T-helper 1 cell treated with Interleukin-12 subunit alpha and Interleukin-12 subunit beta and Interleukin-4 antibody, amounts not matched to agents 30 ng/mL and 1 ng/mL, for 36 hours (primary cell): ENCODE data around the gene ADRA2A. TPM values are rescaled to one million over a fixed set of nuclear protein-coding genes. Genes with fewer than 3 reads are reported as not detected.

Source experiments
- intact Hi-C: fragments of 100-400 bp; cut with micrococcal nuclease; formaldehyde crosslinking; loops from one replicate; pipeline ENCODE4 v1.15.1; 2024
- total RNA-seq: library from RNA; stranded (reverse); gene quantifications from 2 replicates; pipeline ENCODE4 v1.2.3, GENCODE V29; 2022

Gene ADRA2A
- total RNA-seq, 1 donor from 2014 or later, result not detected

DNA sequence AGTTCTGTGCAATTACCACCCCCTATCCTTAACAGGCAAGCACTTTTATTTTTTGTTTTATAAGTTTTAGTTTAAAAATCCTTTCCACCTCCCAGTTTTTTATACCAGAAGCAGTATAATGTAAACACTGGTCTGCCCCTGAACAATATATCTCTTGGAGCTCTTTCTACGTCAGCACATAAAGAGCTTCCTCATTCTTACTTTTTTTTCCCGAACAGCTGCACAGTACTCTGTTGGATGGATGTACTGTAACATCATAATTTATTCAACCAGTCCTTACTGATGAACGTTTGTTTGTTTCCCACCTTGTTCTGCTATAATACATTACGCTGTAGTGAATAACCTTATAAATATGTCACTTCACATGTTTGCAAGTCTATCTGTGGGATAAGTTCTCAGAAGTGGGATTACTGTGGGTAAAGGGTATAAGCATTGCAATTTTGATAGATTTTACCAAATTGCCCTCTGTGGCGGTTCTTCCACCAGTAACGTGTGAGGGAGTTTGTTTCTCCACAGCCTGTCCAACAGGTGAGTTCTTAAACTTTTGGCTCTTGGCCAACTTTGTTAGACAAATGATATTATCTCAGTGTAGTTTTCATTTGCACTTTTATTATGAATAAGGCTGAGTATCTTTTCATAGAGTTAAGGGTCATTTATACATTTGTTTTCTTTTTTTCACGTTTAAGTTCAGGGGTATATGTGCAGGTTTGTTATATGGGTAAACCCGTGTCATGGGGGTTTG lies 32.8 kb downstream of the ADRA2A start:
- intact Hi-C loops, result no loop called here

GRCh38 chr10:111110771-111111170 lies 33.9 kb downstream of the ADRA2A start:
- intact Hi-C loops, result no loop called here

DNA sequence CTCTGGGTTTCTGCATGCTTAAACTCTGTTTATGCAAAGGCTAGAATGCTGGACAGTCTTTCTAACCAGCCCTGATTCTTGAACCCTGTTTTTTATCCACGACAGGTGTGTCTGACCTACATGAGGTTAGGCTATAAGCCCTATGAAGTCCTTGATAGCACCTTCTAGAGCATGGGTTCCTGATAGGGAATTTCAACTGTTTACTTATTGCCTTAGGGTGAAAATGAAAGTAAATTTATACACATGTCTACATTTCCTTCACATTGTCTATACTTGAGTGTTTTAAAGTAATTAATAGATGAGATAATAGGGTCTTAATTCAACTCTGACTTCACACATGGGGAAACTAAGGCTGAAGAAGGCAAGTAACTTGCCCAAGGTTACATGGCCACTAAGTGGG lies 35.5 kb downstream of the ADRA2A start:
- intact Hi-C loops, result no loop called here

DNA sequence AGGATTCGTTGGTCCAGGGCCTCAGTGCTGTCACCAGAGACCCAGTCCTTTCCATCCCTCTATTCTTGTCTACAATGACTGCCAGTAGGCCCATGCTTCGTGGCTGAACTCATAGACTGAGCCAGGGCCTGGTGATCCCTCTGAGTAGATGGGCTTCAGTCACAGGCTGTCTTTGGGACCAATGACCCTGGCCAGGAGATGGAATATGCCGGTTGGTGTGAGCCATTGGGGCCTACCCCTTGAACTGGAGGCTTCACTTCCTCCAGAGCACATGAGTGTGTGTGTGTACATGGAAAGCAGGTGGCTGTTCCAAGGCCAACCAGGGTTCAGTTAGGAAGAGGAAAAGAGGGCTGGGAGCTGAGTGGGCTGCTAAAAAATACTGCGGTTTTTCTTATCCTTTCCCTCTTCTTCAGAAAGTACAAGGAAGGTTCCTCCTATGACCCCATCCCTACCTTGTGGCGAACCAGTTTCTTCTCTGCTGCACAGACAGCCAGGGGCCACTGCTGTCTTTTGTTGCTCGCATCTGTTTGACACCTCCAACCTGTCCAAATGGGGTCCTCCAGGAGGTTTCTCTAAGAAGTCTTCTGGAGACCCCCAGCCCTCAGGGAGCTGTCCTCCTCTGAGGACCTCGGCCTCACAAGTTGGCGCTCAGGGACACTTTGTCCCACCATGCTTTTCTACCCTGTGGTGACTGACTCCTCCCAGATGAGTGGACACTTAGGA lies 36.6 kb downstream of the ADRA2A start:
- intact Hi-C loops, result no loop called here

- intact Hi-C loops, result no loop called here
Observed at GRCh38 chr10:111113961-111114757, 37.3 kb downstream of the ADRA2A start.

DNA sequence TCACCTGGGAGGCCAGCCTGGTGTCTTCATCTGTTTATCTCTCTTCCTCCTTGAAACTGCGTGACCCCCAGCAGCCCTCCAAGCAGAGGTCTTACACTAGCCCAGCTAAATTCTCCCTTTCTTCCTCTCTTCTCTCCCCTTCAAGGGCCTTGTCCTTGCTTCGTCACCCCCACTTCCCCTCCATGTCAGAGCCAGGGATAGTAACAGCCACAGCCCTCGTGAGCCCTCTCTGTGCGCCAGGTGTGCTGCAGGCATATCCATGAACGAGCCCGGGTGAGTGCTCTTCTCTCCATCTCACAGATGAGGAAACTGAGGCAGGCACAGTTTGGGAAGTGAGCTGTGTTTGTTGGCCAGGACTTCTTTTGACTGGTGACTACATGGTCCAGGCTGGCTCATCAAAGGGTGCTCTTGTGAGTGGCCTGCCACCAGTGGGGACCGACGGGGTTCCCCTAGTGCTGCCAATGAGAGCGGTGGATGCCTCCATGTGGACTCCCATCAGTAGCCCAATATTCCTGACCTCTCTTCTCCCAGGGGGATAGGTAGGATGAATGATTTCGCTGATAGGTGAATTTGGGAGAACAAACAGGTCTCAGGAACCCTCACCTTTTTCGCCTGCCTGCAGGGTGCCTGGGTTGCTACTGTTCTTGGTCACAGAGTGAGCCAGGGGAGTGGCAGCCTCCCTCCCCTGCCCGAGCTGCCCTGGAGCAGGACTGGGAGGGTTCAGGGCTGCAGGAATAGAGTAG lies 38.1 kb downstream of the ADRA2A start:
- intact Hi-C loops, result no loop called here

- intact Hi-C loops, result no loop called here
Observed at GRCh38 chr10:111116211-111116610, 39.4 kb downstream of the ADRA2A start.

DNA sequence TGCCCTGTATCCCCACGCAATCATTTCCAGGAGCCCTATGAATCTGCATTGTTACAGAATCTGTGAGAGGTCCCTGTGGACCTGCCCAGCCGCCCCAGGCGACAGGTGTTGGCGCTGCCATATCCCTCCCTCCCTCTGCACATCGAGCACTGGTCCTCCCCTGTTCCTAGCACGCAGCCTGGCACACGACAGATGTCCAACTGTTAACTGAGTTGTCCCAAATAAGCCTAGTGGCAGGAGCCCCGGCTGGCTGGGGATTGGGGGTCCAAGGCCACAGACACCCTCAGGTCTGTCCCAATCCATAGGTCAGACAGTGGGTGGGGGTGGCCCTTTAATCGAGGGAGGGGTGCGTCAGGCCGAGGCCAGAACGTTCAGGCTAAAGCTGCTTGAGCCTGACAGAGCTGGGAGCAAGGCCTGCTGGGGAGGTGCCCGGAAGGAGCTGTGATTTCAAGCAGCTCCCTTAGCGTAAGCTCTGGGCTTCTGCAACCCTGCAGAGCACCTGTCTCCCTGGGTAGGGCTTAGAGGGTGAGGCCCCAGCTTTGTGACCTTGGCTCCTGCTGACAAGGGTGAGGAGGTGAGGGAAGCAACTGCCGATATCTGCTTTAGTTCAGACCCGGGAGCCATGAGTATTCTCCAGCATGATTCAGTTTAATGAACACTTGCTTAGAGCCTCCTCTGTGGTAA lies 40.1 kb downstream of the ADRA2A start:
- intact Hi-C loops, result no loop called here

DNA sequence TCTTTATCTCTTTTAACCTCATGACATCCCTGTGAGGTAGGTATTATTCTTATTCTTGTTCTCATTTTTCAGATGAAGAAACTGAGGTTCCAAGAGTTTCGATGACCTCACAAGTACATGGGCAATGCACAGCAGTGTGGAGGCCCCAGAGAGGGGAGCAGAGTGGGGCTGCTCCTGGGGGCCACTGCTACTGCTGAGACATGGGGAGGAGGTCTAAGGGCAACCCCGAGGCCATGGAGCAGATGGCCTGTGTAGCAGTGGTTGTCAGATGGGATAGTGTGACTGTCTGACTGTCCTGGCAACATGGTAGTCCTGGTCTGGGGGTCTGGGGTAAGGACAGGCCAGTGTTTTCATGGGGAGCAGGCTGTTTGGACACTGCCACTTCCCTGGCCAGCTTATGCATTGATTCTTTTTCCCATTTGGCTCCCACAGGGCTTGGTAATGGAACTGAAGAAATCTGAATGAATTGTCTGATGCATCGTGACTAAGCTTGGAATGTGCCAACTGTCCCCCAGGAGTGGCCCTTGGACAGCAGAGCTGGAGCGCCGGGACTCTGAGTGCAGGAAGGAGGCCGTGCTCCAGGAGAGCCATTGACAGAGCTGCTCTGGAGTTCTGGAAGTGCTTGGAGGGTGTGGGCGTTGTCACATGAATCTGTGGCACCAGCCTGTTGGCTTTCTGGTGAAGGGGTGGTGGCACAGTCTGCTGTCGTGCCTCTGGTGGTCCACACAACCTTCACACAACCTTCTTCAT lies 40.9 kb downstream of the ADRA2A start:
- intact Hi-C loops, result no loop called here

DNA sequence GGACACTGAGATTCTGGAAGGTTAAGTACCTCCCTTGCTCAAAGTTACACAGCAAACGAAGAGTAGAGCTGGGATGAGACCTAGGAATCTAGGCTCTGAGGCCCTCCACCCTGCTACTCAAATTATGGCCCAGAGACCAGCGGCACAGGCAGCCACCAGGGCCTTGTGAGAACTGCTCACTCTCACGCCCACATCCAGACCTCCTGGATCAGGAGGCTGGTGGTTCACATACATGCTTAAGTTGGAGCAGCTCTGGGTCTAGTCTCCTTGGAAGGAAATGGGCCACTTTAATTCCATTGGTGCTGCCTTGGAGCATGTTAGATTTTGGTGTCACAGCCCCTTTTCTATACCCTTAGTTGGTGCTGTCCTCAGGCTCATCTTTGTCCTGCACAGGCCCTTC lies 41.9 kb downstream of the ADRA2A start:
- intact Hi-C loops, result no loop called here

- intact Hi-C loops, result no loop called here
Observed at GRCh38 chr10:111119637-111120036, 42.8 kb downstream of the ADRA2A start.

DNA sequence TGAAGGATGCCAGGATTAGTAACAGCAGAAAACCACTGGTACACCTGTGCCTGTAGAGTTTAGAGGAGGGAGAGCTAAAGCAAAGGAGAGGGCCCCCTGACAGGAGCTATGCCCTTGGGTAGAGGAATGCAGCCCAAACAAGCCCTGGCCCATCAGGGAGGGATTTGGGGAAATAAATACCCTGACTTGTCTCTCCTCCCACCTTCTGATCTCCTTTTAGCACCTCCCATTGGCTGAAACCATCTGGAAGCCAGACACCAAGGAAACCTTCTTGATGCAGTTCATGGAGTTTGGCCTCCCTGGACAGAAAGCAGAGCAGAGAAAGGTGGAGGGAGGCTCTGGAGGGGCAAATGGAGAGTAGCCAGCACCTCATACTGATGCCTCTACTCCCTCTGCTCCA lies 45.3 kb downstream of the ADRA2A start:
- intact Hi-C loops, result no loop called here

GRCh38 chr10:111123883-111124282 lies 47.1 kb downstream of the ADRA2A start:
- intact Hi-C loops, result no loop called here

GRCh38 chr10:111125102-111125501 lies 48.3 kb downstream of the ADRA2A start:
- intact Hi-C loops, result no loop called here

GRCh38 chr10:111126077-111126476 lies 49.2 kb downstream of the ADRA2A start:
- intact Hi-C loops, result no loop called here

- intact Hi-C loops, result no loop called here
Observed at GRCh38 chr10:111127081-111127848, 50.4 kb downstream of the ADRA2A start.

DNA sequence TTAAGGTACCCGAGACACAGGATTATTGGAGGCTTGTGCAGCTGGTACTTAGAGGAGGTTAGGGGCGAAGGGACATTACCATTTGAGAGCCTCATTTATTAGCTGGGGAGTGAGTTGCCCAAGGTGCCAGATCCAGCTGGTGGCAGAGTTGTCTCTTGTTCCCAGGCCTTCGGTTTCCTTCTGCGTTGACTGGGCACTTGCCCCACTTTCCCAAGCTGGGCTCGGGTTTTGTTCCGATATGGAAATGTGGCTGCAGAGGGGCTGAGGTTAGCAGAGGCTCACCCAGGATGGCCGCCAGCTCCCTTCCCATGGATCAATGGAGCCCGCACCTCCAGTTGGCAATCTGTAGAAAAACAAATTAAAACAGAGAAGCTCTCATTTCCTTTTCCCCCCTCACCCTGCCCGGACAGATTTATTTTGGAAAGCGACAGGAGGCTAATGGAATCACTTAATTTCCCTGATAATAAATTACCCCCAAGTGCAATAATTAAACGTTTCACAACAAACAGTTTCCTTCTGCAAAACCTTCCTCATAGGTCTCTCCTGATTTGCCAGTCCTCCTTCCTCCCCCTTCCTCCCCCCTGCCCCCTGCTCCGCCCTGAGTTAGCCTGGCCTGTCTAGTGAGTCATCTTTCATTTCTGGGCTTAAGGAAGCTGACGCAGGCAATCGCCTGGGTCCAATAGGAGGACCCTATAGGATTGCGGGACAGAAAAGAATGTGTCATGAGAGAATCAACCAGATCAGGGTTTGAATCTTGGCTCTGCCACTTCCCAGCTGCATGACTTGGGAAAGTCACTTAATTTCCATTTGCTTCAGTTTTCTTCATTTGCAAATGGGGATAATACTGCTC lies 51.7 kb downstream of the ADRA2A start:
- intact Hi-C loops, result no loop called here

- intact Hi-C loops, result no loop called here
Observed at GRCh38 chr10:111129363-111129762, 52.5 kb downstream of the ADRA2A start.
